Lung microvascular endothelial cell (primary cell): ENCODE results near the gene EEF1AKMT2. TPM values are rescaled to one million over a fixed set of nuclear protein-coding genes. Genes with fewer than 3 reads are reported as not detected.
A peak's percentile ranks its signal among the peaks of the same experiment; 100 is the strongest.

ENCODE experiments used
- DNase-seq, 2 donors: peaks; one replicate each; pipeline versions ENCODE4 v3.0.0 to v3.0.0-alpha.2; 2010; ENCODE audit warnings: low read depth in 2 of 2
- total RNA-seq: library from RNA; depleted of rRNA; stranded (reverse); fragments of >200 nt; gene quantifications from 2 replicates; pipeline ENCODE4 v1.2.1, GENCODE V29; 2014

The EEF1AKMT2 gene
- total RNA-seq, 1 donor from 2014 or later = 7.3 TPM

DNA sequence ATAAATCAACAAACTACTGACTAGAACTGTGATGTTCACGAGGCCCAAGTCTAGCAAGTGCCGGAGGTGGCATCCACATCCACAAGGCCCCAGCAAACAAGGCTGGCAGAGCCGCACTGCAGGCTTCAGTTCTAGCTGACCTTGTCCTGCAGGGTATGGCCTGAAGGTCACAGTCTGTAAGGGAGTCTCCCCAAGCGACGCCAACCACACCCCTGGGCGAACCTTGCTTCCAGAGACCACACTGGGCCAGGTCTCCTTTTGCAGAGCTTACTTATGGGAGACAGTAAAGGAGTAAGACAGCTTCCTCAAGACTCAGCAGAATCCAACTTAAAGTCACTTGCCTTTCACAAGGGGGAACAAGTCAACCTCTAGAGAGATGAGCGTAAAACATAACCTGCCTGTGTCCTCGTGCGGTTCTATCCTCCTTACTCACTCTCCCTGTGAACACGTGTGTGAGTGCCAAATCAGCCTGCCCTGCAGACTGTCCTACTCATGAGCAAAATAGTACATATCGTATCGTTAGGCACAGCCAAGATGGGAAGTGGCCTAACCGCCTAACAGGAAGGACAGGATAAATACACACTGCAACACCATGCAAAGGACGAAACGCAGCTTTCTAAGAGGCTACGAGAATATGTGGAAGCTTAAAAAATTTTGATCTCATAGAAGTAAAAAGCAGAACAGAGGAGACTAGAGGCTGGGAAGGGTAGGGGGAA lies 70.2 kb downstream of the EEF1AKMT2 start:
- peak; percentile 78 to 81 for DNase-seq

DNA sequence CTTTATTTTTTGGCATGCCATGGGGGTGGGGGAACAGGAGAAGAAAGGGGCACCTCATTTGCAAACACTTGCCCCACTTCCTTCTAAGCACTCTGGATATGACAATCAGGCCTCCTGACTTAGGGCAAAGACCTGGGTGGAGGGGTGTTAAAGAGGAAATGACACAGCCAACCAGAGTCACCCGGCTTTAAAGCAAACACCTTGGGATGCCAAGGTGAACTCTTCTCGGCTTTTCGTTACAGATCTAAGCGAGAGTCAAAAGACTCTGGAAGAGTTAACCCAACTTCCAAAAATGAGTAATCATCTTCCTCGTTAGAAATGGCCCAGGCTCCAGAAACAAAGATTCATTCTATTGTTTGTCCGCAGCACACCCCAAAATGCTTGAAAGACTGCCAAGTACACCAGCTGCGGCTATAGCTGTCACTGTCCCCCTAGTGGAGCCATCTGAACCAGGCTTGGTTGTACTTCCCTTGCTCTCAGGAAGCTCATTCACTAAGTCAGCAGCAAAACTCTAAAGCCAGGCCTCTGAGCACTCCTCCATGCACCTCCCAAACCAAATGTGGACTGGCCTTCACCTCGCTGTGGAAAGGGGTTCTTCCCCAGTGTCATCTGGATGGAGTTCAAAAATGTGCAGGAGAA lies 72.4 kb downstream of the EEF1AKMT2 start:
- DNase-seq = peak; percentile 89 to 90

DNA sequence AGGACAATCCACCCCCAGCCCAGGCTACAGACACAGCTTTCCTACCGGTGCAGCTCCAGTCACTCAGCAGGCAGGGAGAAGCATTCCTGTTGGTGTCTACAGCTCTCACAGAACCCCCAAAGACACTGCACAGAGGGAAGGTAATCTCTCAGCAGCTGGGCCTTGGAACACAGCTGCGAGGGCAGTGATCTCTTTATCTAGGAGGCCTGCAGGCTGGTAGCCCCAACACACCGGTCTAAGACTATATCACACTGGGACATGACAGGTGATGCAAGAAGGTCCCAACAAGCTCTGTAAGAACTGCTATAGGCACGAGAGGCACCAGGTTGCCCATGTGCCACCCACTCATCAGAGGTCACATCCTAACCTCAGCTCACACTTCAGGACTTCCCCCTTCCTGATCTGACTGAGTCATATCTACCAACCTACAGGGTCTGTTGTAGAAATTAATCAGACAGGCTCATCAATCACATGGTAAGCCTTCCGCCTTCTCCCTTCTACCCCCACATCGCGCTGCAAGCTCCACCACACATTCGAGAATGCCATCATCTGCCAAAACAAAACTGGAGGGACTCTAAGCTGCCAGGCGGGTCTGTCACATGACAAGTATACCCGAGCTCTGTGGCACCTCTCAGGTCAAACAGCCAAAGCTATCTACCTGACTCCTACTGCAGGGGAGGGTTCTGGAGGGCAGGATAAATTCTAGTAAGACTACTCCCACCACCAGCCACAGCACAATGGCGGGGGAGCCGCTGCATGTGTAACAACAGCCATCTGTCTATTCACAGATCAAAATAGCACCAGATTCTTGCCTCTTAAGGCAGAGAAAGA lies 73.6 kb downstream of the EEF1AKMT2 start:
- DNase-seq = peak in 1 of 2 donors; percentile 72

DNA sequence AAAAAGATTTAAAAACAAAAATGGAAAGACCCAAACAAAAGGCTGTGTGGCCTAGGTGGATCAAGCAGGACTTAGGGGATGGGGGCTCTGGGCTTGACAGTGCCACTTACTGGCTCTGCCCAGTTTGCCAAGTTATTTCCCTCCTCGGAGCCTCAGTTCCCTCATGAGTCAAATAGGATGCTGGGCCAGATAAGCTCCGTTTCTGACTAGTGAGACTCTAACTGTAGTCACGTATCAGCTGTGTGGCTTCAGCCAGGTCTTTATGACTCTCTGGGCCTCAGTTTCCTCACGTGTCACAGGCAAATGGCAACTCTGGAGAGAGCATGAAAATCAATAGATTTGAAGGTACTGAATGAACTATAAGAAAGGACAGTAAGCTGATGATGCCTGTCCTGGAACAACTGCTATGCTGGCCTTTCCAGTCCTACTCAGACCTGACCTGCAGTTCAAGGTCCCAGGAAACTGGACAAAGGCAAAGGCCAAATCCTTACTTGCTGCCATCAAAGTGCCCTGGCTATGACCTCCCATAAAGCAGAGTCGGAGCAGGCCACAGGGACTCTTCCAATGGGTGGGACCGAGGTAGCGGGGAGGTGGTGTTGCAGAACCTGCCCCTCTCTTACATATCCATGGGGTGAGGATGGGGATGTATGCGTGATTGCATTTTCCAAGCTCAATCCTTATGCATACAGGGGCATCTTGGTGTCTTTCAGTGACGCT lies 74.5 kb downstream of the EEF1AKMT2 start:
- DNase-seq = no peak

DNA sequence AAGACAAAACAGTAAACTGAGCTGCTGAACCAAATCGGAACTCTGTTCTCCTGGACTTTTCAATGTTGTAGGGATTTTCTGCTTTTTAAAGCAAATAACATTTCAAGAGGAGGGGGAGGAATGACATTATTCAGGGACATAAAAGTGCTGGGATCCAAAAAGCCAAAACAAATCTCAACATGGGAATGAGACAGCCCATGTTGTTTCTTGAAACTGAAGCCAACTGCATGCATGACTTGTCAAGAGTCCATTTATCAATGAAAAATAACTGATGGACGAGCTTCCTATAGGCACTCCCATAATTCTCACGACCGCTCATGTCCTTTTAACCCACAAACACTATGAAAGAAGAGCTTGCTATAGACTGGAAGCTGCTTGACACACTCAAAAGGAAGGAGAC lies 75.3 kb downstream of the EEF1AKMT2 start:
- DNase-seq = no peak

DNA sequence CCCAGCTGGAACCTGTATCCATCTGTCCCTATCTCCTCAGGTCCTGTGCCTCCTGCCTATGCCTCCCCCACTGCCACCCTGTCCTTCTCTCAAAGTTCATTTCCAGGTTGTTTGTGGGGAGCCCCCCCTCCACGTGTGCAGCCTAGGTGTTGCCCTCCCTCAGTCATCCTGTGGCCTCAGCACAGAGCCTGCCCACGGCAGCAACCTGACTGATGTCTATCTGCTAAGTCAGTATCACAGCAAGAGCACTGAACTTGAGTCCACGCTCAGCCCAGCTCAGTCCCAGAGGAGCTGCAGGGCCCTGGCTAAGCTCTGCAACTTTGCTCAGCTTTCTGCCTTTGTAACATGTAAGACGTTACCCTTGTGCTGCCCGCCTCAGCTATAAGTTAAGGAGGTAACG lies 76.2 kb downstream of the EEF1AKMT2 start:
- no peak for DNase-seq

DNA sequence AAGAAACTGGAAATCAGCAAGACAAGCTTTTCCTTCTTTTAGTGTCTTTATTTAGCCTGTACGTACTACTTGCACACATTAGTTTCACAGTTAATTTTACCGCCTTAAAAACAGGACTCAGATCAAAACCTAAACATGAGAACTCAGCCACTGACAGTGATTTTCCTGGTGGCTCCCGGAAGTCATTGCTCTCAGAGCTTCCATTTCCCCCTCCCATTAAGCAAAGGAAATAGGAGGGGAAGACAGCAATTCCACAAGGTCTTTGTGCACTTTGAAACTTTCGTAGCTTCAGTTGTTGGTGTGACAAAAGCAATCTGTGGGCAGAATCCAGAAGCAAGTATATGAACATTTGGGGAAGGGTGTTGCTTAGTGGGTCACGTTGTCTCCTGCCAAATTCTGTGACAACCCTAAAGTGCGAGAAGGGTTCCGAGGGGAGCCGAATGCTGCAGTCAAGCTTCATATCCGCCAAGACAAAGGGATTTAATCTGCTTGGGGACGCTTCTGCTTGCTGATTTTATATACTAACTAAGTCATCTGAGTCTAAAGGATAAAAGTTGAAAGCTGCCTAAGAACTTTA lies 77.9 kb downstream of the EEF1AKMT2 start:
- peak in 1 of 2 donors; percentile 56 for DNase-seq

DNA sequence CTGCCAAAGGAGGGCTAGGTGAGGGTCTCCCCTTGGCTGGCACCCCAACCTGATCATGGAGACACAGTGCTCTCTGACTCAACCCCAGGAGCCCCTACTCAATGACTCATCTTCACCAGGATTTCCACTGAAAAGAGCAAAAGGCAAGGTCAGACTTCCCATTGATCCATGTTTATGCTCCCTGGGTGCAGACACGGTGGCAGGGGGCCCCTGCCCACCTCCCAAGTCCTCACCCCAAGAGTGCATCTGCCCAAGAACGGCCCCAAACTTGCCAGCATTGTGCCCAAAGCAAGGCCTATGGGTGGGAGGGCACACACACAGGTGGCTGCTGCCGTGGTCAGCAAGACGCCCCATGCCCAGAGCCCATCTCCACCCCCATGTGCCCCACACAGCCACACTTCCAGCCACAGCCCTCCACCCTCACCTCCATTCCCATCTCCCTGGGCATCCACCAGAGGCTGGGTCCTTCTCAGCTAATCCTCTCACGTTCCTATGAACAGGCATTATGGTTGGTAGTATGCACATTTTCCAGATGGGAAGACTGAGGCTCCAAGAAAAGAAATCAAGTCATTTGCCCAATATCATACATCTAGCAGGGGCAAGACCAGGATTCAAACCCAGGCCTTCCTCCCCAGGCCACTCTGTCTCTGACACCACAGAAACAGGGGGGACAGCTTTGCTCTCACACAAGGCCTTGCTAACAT lies 78.8 kb downstream of the EEF1AKMT2 start:
- DNase-seq = no peak

DNA sequence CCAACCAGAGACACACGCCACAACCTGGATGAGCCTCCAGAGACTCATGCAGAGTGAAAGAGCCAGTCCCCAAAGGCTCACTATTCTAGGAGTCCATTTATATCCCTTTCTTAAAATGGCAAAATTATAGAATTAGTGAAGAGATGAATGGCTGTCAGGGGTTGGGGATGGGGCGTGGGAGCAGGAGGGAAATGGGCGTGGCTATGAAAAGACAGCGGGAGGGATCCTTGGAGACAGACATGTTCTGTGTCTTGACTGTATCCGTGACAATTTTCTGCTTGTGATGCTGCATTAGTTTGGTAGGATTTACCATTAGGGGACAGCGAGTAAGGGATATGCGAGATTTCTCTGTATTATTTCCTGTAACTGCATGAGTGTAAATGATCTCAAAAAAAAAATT lies 80.5 kb downstream of the EEF1AKMT2 start:
- no peak for DNase-seq

DNA sequence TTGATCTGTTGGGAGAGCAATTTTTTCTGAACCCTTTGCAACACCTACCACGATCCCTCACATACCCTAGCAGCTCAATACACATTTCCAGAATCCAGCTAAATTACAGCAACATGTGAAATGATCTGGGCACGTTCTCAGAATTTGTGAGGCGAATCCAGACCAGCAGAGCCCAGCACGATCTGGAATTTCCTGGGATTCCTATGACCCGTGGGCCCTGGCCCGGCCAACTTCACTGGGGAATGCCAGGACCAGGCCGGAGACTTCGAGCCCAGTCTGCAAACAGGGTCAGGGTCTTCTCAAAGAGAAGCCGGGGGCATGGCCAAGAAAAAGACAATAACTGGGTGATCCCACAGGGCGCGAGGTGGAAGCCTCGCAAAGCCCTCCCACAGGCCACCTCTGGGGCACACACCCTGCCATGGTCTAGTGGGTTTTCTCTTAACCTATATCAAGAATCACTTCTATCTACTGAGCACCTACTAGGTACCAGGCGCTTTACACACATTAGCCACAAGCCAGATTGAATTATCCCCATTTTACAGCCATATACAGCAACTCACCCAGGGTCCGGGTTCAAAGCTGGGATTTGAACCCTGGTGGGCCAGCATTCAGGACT lies 81.3 kb downstream of the EEF1AKMT2 start:
- no peak for DNase-seq

DNA sequence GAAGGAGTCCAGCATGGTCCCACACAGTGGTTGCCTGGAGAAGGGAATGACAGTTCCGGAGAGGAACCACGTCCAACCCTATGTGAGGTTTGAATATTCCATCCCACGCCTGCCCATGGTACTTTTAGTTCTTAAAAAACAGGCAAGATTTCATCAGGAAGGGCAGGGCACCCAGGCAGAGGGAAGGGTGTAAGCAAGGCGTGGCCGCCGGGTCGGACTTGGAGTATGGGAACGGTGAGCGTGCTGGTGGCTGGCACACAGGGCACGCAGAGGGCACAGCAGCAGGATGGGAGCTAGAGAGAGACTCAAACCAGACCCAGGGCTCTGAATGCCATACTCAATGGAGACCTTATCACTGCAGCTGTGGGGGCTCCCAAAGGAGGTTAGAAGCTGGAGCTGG lies 81.8 kb downstream of the EEF1AKMT2 start:
- no peak for DNase-seq

DNA sequence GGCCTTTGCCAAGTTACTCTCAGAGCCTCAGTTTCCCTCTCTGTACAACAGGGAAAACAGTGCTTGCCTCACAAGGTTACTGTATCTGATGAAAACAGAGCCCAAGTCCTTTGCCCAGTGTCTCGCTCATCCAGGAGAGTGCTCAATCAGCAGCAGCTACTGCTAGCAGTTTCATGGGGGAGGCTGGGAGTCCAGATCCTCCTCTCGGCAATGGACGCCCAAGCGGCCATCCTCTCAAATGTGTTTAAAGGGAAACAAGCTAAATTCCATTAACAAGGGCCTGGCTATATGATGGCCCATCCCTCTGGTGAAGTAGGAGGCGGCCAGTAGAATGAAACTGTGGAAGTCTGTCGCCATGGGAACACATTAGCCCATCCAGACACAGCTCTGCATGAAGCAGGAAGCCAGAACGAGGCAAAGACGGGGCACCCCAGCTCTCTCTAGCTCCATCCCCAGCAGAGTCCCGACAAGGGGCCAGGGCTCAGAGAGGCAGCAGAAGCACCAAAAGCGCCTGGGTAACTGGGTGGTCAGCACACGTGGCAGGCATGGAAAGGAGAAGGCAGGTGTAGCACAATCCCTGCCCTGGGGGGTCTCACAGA lies 82.7 kb downstream of the EEF1AKMT2 start:
- DNase-seq = peak in 1 of 2 donors; percentile 39

DNA sequence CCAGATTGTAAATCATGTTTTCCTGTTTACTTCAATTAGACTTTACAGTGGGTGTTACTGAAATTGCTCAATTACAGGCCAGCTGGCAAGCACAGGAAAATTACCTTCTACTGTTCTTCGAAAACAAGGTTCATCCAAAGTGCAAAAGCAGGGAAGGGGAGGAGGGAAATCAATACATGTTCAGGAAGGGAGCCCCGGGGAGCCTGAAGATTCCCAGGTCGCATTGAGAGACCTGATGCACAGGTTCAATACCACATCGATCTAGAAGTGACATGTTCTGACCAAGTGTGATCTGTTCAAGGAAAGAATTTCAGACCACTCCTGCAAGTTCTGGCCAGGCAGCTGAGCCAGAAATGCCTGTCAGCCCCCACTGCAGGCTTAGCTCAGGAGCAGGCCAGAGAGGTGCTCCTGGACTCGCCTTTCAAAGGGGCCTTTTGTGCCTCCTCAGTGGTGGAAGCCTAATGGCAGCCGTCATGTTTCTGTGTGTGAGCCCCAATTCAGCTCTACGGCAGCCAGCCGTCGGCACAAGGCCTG lies 83.4 kb downstream of the EEF1AKMT2 start:
- peak in 1 of 2 donors; percentile 30 for DNase-seq

Other genes starting within 250 kb of the EEF1AKMT2 start
- 10.3 and 14.4 TPM in 2 replicates for gene FAM53B, start 47.5 kb downstream of the EEF1AKMT2 start, total RNA-seq
- 8.7 and 11.5 TPM in 2 replicates for gene ABRAXAS2, start 9.9 kb upstream of the EEF1AKMT2 start, total RNA-seq
- 15.3 and 20.8 TPM in 2 replicates for gene ZRANB1, start 150.2 kb upstream of the EEF1AKMT2 start, total RNA-seq